HG03196 (cell line): ENCODE results near the gene CELA1.
"Not testable (repeated sequence)": the region's sequence is repeated elsewhere in the genome, so short reads cannot be mapped to it uniquely, and the experiment has no call there.

Source experiments
- ATAC-seq: cut with Tn5 transposase; IDR thresholded peaks from one replicate; pipeline ENCODE4 v1.9.1; 2021; ENCODE audit not compliant: unreplicated experiment

CELA1 gene

DNA sequence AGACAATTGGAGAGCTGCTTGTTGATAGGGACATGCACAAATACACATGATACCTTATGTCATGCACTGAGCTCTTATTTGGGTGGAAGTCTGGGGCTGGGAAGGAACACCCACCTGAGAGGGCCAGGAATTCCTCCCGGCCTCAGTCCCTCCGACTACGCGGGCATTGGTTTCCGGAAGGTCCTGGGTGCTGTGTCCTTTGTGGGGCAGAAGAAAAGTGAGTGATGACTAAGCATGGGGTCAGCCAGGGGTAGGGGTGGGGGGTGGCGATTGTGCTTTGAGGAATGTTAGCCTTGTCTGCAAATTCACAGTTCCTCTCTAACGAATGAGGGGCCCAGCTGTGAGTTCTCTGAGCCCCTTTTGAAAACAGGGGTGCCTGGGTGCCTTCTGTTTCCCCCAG is 798 bp downstream of the CELA1 start:
- no peak for ATAC-seq

DNA sequence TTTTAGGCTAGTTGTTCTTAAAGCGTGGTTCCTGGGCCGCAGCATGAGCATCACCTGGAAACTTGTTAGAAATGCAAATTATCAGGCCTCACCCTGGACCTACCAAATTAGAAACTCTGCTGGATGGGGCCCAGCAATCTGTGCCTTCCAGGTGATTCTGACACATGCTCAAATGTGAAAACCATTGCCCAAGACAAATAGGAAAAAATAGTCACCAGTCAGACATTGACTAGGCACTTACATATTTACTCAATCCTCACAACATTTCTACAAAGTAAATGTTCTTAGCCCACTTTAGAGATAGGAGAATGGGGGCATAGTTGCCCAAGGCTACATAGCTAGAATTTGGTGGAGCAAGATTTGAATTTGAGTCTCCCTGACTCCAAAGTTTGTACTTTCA is 3.3 kb downstream of the CELA1 start:
- no peak for ATAC-seq

DNA sequence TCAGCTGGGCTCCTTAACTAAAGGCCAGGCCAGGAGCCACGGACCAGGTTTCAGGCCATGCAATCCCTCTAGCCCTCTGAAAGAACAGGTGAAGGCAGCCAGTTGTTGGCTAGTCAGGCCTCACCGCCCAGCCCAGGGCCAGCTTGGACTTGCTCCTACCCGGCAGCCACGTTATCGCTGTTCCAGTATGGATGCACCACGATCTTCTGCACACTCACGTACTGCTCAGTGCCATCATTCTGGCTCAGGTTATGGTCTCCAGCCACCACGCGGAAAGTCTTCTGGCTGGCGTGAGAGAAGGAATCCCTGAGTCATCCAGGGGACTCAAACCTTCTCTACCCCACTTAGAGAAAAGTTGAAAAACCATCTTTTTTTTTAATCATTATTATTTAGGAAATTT is 4.1 kb downstream of the CELA1 start:
- ATAC-seq: no peak

DNA sequence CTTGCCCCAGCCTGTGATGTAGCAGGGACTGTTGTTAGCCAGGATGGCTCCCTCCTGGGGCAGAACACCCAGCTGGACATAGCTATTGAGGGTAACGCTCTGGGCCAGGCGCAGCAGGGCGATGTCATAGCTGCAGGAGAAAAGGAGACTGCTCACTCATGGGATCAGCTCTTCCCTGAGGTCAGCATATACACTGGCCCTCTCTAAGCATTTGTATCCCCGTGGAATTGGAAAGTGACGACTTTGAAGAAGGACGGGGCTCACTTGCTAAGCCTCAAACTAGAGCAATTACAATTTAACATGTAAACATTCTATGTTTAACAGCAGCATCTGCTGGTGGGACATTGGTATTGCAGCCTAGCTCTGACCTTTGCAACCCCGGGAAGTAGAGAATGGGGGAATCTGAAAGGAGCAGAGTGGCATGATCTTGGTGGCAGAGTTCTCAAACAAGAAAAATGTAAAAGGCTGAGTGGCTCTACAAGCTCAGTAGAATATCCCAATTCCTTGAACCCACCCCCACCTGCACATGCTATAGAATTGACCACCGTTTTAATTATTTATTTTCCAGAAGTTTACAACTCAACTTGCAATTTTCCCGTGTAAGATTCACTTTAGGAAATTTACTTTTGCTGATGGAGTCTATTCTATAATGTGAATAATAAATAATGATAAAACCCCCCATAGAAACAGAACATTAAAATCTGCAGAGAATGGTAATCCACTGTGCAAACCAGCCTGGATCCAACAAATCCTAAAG is 5.0 kb downstream of the CELA1 start:
- ATAC-seq: no peak

DNA sequence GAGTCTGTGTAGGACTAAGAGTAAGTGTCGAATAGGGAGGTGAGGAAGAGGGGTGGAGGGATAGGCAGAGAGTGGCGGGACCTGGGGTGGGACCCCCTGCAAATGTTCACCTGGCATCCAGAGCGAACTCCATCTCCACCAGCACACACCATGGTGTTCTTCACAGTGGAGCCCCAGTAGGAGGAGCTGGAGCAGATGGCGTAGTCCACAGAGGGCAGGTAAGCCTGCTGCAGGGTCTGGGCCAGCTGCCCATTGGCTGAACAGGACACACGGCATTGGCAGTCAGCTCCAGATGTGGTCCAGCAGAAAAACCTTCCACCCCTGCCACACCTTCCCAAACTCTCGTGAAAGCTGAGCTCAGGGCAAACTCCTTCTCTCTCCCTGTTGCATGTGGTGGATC is 6.7 kb downstream of the CELA1 start:
- no peak for ATAC-seq

DNA sequence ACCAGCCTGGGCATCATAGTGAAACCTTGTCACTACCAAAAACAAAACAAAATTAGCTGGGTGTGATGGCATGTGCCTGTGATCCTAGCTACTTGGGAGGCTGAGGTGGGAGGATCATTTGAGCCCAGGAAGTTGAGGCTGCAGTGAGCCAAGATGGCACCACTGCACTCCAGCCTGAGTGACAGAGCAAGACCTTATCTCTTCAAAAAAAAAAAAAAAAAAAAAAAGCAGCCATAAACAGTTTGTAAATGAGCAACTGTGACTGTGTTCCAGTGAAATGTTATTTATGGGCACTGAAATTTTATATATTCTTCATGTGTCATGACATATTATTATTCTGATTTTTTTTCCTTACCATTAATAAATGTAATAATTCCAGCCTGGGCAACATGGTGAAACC is 9.1 kb downstream of the CELA1 start:
- not testable (repeated sequence) for ATAC-seq

DNA sequence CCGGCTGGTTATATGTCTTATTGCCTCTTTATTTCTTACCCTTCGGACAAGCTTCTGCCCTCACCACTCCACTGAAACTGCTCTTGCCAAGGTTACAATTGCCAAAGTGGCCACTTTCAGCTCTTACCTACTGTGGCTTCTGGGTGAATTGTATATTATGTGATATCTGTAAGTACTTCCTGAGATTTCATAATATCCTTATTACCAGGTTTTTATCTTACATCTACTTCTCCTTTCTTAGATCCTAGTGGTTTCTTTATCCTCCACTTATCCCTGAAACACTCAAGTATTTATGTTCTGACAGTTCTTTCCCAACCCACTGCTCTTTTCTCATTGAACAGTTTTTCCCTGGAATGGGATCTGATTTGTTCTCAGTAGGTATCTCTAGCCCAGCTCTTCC is 10.5 kb downstream of the CELA1 start:
- ATAC-seq: no peak

DNA sequence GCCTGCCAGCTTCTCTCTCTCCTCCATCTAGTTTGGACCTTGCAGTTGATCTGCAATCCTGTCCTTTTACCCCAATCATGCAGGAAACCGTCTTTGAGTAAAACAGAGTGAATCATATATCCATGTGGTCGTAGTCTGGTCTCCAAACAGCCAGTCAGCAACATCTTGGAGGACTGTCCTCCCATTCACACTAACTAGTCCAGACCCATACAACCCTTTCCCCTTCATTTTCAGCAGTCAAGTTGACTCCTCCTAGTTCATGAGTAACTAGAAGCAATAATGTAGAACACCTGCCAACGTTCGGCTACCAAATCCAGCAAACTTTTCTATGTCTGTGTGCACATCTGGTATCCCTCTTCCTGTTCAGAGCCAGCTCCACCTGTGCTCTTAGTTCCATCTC is 11.7 kb downstream of the CELA1 start:
- no peak for ATAC-seq

DNA sequence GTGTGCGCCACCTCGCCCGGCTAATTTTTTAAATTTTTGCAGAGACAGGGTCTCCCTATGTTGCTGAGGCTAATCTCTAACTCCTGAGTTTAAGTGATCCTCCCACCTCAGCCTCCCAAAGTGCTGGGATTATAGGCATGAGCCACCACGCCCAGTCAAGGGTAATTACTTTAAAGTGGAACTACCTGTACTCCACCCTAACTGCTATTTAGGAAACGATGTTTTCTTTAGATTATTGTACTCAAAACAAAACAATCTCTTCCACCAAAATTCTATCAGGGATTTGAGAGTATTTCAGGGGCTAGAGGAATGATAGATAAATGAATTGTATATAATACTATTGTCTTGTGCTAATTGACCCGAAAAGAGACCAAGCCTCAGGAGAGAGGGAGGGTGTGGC is 12.9 kb downstream of the CELA1 start:
- no peak for ATAC-seq

DNA sequence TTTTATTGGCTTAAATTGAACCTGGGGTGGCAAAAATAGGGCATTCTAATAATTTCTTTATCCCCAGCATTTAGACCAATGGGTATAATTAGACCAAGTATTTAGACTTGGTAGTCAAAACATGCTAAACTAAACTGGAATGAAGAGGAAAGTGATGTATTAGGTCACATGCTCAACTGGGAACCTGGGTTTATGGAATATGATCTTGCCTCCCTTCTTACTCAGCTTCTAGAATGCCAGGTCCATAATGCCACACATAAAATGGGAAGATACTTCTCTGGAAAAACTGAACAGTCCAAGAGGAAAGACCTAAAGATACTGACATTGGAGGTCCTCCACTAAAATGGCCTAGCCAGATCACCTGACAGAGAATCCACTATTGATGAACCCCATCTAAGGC is 16.3 kb downstream of the CELA1 start:
- ATAC-seq: no peak

DNA sequence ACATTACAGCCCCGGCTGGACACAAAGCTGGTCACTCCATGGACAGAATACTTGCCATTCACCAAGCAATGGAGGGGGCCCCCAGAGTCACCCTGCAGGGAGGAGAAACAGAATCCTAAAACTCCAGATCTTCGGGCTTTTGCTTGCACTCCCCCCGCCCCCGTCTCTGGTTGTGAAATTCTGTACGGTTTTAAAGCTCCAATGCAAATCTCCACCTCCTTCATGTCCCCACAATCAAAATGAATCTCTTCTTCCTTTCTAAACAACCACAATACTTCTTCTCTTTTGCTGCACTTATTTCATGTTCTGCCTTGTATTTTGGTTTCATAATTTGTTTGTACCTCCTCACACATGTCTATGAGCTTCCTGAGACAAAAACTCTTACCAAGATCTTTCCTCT is 16.7 kb downstream of the CELA1 start:
- no peak for ATAC-seq

DNA sequence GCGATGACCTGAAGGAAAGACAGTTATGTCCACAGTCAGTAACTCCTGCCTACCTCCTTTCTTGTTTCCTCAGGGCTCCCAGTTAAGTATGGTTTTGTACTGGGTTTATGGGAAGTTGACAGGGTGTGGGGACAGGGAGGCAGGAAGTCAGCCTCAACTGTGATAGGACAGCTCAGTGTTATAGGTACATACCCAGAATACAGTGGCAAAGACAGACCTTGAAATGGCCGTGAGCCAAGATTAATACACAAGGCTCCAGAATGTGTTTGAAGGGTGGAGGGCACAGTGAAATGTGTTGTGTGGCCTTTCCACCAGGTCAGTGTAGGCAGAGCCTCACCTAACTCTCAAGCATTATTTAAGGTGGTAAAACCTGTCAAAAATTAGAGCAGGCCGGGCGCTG is 17.9 kb downstream of the CELA1 start:
- no peak for ATAC-seq

DNA sequence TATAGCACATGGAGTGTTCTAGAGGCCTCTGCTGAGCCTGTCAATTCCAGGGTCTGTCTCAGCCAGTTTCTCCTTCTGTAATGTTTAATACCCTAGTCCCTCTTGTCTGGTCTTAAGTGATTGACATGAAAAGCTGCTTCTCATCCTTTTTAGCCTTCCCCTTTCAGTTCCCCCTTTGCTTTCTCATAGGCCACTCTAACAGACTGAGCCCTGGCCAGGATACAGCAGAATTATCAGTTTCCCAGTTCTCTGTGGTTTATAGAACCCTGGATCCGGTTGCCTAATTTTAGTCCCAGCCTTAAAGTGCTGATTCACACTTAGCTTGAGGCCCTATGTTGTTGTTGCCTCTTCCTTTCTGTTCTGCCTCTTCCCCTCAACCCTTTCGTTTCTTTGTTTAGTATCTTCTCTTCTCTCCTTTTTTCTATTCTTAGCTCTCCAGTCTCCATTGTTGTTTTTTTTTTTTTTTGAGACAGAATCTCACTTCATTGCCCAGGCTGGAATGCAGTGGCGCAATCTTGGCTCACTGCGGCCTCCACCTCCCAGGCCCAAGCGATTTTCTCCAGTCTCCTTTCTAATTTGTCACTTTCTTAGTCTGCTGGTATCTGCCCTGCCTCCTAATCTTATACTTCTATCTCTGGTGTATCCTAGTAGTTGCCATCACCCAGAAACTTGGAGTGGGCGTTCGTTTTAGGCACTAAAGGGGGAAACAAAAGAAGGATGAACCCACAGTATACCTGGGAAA is 19.6 kb downstream of the CELA1 start:
- ATAC-seq: peak; percentile 51

DNA sequence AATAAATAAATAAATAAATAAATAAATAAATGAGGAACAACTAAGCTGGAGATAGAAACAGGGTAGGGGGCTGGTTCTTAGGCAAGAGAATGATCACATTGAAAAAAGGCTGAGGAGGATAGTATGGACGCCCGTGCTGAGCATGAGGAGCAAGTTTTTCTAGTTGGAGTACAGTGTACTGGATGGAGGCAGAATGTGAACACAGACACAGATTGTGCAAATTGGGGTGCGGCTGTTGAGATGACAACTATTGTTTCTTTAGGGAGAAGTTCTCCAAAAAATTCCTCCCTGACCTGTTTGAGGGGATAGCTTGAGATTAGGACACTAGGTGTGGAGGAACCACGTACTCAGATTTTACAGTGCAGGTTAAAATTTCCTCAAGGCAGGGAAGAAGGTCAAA is 21.5 kb downstream of the CELA1 start:
- no peak for ATAC-seq

DNA sequence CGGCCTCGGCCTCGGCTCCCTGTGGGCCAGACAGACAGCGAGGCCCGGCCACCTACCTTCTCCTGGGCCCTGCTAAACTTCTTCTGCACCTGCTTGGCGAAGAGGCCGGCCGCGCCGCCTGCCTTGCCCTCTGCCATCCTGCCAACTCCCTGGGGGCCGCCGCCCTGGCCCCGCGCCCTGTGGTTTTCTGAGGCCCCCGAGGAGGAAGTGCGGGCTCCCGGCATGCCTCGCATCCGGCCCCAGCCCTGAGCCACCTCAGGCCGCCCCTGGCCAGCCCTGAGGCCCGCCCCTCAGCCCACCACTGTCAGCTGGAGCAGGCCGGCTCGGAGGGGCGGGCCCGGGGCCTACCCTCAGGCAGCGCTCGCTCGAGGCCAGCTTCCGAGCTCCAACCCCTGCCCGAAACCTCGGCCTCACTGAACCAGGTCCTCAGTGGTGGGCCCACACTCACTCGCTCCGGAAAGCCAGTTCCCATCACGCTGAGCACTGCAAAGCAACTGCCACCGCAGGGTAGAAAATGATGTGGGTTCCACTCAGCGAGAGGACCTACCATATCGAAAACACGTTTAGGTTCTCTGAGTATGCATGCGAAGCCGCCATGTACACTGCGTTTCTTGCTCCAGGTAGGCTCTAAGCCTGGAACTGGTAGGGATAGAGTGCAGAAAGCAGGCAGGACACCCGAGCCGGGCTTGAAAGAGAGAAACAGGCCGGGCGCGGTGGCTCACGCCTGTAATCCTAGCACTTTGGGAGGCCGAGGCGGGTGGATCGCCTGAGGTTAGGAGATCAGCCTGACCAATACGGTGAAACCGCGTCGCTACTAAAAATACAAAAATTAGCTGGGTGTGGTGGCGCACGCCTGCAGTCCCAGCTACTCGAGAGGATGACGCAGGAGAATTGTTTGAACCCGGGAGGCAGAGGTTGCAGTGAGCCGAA is 22.2 kb downstream of the CELA1 start, which contains the start of gene BIN2:
Gene BIN2 (minus strand): TSS at position 209 of the 930 bp plus-strand sequence. CDS start 72 bp downstream, at position 137.
- peak; percentile 44 for ATAC-seq

DNA sequence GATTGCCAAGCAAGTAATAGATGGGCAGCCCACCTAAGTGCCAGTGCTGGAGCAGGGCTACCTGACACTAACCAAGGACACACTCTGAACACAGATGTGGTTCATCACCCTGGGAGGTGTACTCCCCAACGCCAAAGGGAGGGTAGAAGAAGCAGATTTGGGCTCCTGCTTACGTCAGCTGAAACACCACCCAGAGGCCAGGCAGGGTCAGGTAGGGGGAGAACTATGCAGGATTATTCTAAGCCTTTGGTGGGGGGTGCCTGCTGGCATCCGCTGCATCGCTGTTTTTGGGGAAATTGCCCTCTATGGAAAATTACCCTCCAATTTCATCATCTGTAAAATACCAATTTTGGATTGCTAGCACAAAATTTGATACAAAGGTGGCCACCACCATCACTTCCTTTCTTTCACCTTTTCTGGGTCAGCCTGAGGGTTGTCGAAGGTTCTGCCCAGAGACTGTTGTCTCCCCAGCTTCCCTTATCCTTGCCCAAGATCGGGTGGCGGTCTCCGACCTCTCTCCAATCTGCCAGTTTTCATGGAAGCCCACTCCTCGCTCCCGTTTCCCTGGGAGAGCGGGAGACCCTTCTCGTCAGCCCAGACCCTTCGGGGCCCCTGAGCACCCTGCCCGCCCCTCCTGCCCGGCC is 23.0 kb downstream of the CELA1 start:
- ATAC-seq: no peak

DNA sequence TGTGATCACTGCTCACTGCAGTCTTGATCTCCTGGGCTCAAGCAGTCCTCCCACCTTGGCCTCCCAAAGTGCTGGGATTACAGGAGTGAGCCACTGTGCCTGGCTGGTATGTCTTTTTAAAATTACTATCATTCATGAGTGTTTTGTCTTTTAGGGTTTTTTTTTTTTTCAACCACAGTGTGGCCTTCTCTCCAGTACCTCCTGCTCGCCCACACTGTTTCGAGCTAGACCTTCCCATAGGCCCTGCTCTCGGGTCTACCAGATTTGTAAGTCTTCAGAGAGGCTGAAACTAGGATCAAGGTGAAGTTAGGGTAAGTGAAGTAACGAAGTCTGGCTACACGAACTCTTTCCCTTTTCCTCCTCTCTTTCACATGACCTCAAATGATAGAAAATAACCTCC is 24.0 kb downstream of the CELA1 start:
- ATAC-seq: no peak

DNA sequence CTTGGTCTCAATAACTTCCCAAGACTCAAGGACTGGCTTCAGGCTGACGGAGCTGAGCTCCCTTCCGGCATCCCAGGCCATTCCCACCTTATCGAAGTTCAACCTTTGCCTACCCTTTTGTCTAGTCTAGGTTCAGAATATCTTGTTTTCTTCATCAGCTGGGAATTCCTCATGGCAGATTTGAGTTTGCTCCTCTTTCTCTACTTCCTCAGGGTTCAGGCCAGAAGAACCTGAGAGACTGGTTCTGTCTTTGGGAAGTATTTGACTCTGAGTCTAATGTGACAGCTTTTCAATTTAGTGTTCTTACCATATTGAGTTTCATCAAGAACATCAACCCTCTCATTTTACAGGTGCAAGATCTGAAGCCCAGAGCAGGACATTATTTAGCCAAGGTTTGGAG is 24.6 kb downstream of the CELA1 start:
- ATAC-seq: no peak

DNA sequence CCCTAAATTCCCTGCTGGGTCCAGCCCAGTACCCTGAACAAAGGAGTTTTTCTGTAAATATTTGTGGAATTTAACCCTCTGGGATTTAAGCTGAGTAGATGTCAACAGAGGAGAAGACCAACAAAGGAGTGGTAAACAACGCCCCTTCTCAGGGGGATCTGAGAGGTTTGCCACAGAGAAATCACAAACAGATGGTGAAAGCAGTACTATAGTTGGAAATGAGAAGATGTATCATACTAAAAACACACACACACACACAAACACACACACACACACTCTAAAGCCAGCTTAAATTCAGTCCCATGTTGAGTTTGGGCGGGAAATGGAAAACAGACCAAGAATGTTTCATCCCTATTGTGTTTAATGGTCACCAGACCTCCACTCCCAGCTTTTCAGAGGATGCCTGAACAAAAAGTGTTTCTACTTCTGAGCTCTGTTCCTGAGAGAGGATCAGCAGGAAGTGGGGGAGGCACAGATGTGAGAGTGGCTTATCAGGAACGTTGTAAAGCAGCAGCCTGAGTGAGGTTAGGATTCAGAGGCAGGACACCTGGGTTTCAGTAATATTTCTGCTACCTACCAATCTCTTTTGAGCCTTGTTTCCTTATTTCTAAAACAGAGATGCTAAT is 25.7 kb downstream of the CELA1 start:
- no peak for ATAC-seq

DNA sequence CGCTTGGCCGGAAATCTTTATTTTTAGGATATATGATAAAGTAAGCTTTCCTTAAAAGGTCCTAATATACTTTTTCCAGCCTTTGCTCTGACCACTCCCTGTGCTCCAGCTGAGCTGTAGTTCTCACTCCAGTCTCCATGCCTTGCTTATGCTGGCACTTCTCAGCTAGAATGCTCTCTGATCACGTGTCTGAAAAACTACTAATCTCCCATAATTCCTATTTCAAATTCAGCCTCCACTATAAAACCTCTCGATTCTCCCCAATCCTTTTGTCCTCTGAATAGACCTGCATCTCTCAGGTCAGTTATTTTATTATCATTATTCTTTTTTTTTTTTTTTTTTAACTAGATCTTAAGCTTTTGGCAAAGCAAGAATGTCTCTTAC is 26.2 kb downstream of the CELA1 start:
- ATAC-seq: no peak
